GM21717 (cell line): ENCODE measurements around the gene IQCE.

Source experiments
- ATAC-seq: cut with Tn5 transposase; IDR thresholded peaks from one replicate; pipeline ENCODE4 v1.9.1; 2021; ENCODE audit warnings: mild to moderate bottlenecking, moderate library complexity; ENCODE audit not compliant: unreplicated experiment

IQCE gene

GRCh38 chr7:2660359-2661095 is 101.7 kb downstream of the IQCE start:
- no peak for ATAC-seq

DNA sequence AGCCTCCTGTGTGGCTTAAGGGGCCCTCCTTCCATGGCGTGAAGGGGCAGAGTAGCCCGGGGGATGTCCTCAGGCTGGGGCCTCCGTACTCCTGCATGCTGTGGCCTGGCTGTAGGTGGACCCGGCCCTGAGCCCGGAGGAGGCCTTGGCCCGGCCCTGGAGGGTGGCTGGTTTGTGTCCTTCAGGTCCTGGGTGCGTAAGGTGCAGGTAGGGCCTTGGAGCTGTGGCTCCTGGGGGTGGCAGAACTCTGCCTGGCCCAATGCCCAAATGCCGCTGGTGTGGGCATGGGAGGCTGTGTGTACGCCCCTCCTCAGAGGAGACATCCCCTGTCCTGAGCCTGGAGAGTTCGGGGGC is 102.3 kb downstream of the IQCE start:
- ATAC-seq = no peak

DNA sequence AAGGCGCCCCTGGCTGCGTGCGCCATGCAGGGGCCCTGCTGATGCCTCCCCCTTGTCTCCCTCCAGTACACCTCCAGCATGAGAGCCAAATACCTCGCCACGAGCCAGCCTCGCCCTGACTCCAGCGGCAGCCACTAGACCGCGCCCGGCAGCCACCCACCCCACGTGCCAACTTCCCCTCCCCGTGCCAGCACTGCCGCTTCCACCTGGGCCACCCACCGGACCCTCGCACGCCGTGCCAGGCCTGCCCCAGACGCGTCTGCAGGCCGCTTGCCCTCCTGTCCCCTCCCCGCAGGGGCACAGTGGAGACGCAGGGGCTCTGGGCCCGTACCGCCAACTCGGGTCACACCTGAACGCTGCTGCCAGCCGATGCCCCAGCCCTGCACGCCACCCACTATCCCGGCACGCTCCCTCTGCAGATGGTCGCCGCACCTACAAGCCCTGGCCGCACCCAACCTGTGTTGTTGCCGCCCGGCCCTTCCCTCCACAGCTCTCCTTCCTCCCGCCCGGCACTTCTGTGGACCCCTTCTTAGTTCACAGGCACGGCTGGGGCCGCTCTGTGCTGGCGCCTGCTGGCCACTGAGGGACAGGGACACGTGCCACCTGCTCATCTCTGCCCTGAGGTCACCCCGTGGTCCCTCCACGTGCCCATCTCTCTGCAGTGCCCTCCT is 103.0 kb downstream of the IQCE start:
- no peak for ATAC-seq

DNA sequence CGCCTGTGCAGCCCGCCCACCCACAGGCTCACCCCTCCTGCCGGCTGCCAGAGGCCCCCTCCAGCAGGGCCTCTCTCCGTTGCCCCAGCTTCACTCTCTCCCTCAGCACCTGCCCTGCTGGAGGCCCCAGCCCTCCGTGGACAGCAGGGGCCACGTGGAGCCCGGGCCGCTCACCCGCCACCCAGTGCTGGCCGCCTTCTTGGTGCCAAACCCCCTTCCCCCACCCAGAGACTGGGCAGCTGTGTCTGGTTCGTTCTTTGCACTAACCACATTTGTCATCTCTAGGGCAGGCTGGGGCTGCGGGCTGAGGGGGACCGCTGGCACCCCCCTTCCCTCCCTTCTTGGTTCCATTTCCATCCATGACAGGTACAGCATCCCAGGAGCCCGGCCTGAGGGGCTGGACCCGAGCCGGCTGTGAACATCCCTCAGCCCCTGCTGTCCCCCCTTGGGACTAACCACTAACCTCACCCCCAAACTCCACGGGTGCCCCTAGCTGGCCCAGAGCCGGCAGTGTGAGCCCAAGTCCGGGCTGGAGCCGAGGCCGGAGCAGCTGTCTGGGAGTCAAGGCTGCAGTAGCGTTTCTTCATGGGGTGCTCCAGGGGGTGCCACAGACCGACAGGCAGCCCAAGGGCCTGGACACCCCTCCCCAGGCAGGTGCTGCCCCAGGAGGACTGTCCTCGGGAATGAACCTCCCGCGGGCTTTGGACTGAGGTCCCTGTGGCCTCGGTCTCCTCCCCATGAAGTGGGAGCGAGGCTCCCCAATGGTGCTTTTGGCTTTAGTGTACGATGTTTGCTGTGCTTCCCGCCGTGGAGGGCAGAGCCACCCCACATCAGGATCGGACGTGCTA is 103.7 kb downstream of the IQCE start:
- no peak for ATAC-seq

- no peak for ATAC-seq
Observed at GRCh38 chr7:2663121-2663886, 104.5 kb downstream of the IQCE start.

DNA sequence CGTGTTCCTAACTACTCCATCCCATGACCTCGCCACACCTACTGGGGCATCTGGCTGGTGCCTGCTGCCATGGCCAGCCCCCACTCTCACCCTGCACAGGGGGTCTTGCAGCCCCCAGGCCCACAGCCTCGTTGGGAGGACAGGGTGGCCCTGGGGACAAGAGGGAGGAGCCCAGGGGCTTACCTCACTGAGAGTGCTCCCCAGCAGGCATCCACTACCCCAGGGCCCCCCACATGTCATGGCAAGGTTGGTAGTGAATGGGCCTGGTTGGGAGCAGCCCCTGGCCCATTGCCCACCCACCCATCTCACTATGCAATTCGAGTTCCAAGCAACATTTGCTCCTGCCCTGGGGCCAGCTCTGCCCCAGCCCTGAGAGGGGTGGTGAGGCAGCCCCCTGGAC is 105.2 kb downstream of the IQCE start:
- ATAC-seq = no peak
